Stimulated activated CD8-positive, alpha-beta memory T cell treated with anti-CD3 and anti-CD28 coated beads, Interleukin-2, amount 100 ng/mL, for 1 hour (primary cell): Measurements from ENCODE around the gene NTN5.
A peak's percentile ranks its signal among the peaks of the same experiment; 100 is the strongest.
"Not testable (repeated sequence)": the region's sequence is repeated elsewhere in the genome, so short reads cannot be mapped to it uniquely, and the experiment has no call there.

Experiments
- DNase-seq, 2 donors: peaks; one replicate each; pipeline ENCODE4 v3.0.0-alpha.2; 2020; ENCODE audit warnings: low read depth in 2 of 2

The NTN5 gene

GRCh38 chr19:48670699-48671445 lies 1.9 kb downstream of the NTN5 start:
- no peak for DNase-seq

GRCh38 chr19:48669903-48670668 lies 2.7 kb downstream of the NTN5 start:
- no peak for DNase-seq

- DNase-seq: no peak
Measured at GRCh38 chr19:48668761-48669160, 4.1 kb downstream of the NTN5 start.

GRCh38 chr19:48668332-48668731 lies 4.5 kb downstream of the NTN5 start:
- no peak for DNase-seq

GRCh38 chr19:48665786-48666185 lies 7.0 kb downstream of the NTN5 start:
- DNase-seq: no peak

- DNase-seq: no peak
Measured at GRCh38 chr19:48664476-48664875, 8.3 kb downstream of the NTN5 start.

GRCh38 chr19:48663667-48664066 lies 9.2 kb downstream of the NTN5 start:
- DNase-seq: no peak

- DNase-seq: no peak
Measured at GRCh38 chr19:48661711-48662090, 11.1 kb downstream of the NTN5 start.

- DNase-seq: peak; percentile 50 to 58
Measured at GRCh38 chr19:48660852-48661710, 11.7 kb downstream of the NTN5 start.

GRCh38 chr19:48659768-48660167 lies 13.0 kb downstream of the NTN5 start:
- DNase-seq: no peak

GRCh38 chr19:48658483-48658882 lies 14.3 kb downstream of the NTN5 start:
- DNase-seq: no peak

GRCh38 chr19:48657828-48658227 lies 15.0 kb downstream of the NTN5 start:
- not testable (repeated sequence) for DNase-seq

GRCh38 chr19:48656840-48657474 lies 15.9 kb downstream of the NTN5 start:
- no peak for DNase-seq

- DNase-seq: no peak
Measured at GRCh38 chr19:48654299-48655059, 18.3 kb downstream of the NTN5 start.

GRCh38 chr19:48651683-48652048 lies 21.2 kb downstream of the NTN5 start:
- DNase-seq: no peak

GRCh38 chr19:48650974-48651682 lies 21.7 kb downstream of the NTN5 start:
- DNase-seq: no peak

GRCh38 chr19:48648134-48648533 lies 24.7 kb downstream of the NTN5 start:
- DNase-seq: no peak

- DNase-seq: no peak
Measured at GRCh38 chr19:48646722-48647216, 26.0 kb downstream of the NTN5 start.

- DNase-seq: peak; percentile 80 to 84
Measured at GRCh38 chr19:48646001-48646721, 26.7 kb downstream of the NTN5 start, which contains the start of gene CA11. TSS of gene CA11 (minus strand) at chr19:48646187. CDS start at chr19:48645632, 555 bp downstream.

- no peak for DNase-seq
Measured at GRCh38 chr19:48645620-48646000, 27.2 kb downstream of the NTN5 start.
